Kidney (tissue), 14 donors: ENCODE measurements around the gene AOPEP. TPM values are rescaled to one million over a fixed set of nuclear protein-coding genes. Genes with fewer than 3 reads are reported as not detected.

Experiments
- DNase-seq, 5 donors: peaks; one replicate each; pipeline ENCODE4 v3.0.0-alpha.2; 2013 to 2020
- FAIRE-seq: peaks from 2 replicates; lab custom pipeline; 2012; peaks lifted over from hg19 to GRCh38; lab: Jason Lieb, UNC
- H3K27ac ChIP-seq, 2 donors: one replicate each; pipeline ENCODE4 v1.7.0; 2013; ENCODE audit warnings: low read depth in 2 of 2, low read length in 2 of 2, inconsistent platforms in 1 of 2
- H3K27me3 ChIP-seq: one replicate; pipeline ENCODE4 v1.7.1; 2013; ENCODE audit warnings: low read length, inconsistent platforms; ENCODE audit not compliant: control insufficient read depth, insufficient read depth
- H3K36me3 ChIP-seq, 3 donors: one replicate each; pipeline versions ENCODE4 v1.7.0 to v1.7.1; 2013; ENCODE audit warnings: low read length in 3 of 3, control low read depth in 1 of 3, inconsistent platforms in 1 of 3; ENCODE audit not compliant: insufficient read depth in 3 of 3, control insufficient read depth in 2 of 3
- H3K4me1 ChIP-seq, 3 donors: one replicate each; pipeline versions ENCODE4 v1.7.0 to v1.7.1; 2013; ENCODE audit warnings: low read length in 3 of 3, inconsistent platforms in 1 of 3, low read depth in 1 of 3; ENCODE audit not compliant: control insufficient read depth in 2 of 3, insufficient read depth in 2 of 3
- H3K4me3 ChIP-seq, 3 donors: one replicate each; pipeline versions ENCODE4 v1.7.0 to v1.8.1; 2013; ENCODE audit warnings: low read length in 3 of 3, control low read depth in 1 of 3, inconsistent platforms in 1 of 3
- H3K9ac ChIP-seq, 3 donors: one replicate each; pipeline versions ENCODE4 v1.7.0 to v1.7.1; 2013; ENCODE audit warnings: low read length in 3 of 3, control low read depth in 1 of 3, inconsistent platforms in 1 of 3
- H3K9me3 ChIP-seq, 3 donors: one replicate each; pipeline versions ENCODE4 v1.7.0 to v1.7.1; 2013; ENCODE audit warnings: low read length in 3 of 3, control low read depth in 1 of 3, inconsistent platforms in 1 of 3; ENCODE audit not compliant: control insufficient read depth in 2 of 3, insufficient read depth in 1 of 3
- intact Hi-C: fragments of 100-400 bp; cut with DNase I; formaldehyde crosslinking; loops from one replicate; pipeline ENCODE4 v1.11.1; 2022
- polyA plus RNA-seq: library from polyadenylated mRNA; stranded (reverse); fragments of 350-450 nt; fragmentation: Illumina TruSeq; extraction: RNeasy Lipid Tissue Mini Kit (QIAGEN cat#74804); gene quantifications from one replicate; pipeline ENCODE4 v1.2.3, GENCODE V29; 2014; ENCODE audit warnings: low read depth, low replicate concordance; ENCODE audit not compliant: insufficient read depth
- total RNA-seq: library from RNA; stranded (reverse); fragmentation: NEBNext Ultra II Directional; extraction: Animal tissue kit (Norgen Biotek cat#: 25700); gene quantifications from one replicate; pipeline ENCODE4 v1.2.1, GENCODE V29; 2021
- TF ChIP-seq, protein P1 (sequence below): IDR thresholded peaks from 3 replicates; pipeline ENCODE4 v1.5.1; 2012; ENCODE audit warnings: mild to moderate bottlenecking, moderate library complexity, borderline replicate concordance; ENCODE audit not compliant: insufficient read depth; ENCODE audit errors: extremely low read depth
- donor health status: control.
- donor health status: control.
- donor health status: control.
- donor health status: control.
- donor health status: control.
- donor health status: DM: yes; HTN: yes; CAD: no.
- donor health status: Normal renal cell carcinoma (clear cell type).

AOPEP gene
- total and polyA plus RNA-seq, 2 donors from 2014 or later = 52.2 to 119 TPM

DNA sequence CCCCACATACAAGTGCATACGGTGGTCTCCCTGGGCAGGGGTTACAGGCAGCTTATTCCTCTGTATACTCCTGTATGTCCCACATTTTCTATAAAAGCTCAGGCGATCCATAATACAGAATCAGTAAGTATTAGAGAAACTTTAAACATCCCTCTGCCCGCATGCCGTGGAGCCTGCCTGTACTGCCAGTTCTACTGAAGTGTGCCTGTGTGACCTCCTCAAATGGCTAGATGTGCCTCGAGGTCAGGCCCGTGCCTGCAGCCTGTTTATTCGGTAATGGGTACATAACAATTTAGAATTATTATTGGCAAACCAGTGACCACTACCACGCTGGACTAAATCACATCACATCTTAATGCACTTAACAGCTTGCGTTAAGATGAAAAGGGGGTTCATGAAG lies 400.2 kb downstream of the AOPEP start:
- FAIRE-seq = no peak
- Histone ChIP-seq H3K9me3 (no peaks in the 10 kb centered on the region), H3K27me3 (no peaks in the 10 kb centered on the region), H3K27ac (no peak overlapping the region), H3K9ac (peak overlapping the region in 1 of 3 donors; percentile 67), H3K36me3 (peaks cover 0 to 7% (median 0%) of the 10 kb centered on the region in 3 donors), H3K4me3 (no peak overlapping the region), H3K4me1 (peaks cover 0 to 9% (median 8%) of the 10 kb centered on the region in 3 donors)
- TF ChIP-seq, protein P1, sequence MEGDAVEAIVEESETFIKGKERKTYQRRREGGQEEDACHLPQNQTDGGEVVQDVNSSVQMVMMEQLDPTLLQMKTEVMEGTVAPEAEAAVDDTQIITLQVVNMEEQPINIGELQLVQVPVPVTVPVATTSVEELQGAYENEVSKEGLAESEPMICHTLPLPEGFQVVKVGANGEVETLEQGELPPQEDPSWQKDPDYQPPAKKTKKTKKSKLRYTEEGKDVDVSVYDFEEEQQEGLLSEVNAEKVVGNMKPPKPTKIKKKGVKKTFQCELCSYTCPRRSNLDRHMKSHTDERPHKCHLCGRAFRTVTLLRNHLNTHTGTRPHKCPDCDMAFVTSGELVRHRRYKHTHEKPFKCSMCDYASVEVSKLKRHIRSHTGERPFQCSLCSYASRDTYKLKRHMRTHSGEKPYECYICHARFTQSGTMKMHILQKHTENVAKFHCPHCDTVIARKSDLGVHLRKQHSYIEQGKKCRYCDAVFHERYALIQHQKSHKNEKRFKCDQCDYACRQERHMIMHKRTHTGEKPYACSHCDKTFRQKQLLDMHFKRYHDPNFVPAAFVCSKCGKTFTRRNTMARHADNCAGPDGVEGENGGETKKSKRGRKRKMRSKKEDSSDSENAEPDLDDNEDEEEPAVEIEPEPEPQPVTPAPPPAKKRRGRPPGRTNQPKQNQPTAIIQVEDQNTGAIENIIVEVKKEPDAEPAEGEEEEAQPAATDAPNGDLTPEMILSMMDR = no peak
- intact Hi-C loops = loop anchor here (10.0 kb wide), 1 partner anchor 342 kb away; no protein-coding TSS in a partner anchor
- DNase-seq = no peak

DNA sequence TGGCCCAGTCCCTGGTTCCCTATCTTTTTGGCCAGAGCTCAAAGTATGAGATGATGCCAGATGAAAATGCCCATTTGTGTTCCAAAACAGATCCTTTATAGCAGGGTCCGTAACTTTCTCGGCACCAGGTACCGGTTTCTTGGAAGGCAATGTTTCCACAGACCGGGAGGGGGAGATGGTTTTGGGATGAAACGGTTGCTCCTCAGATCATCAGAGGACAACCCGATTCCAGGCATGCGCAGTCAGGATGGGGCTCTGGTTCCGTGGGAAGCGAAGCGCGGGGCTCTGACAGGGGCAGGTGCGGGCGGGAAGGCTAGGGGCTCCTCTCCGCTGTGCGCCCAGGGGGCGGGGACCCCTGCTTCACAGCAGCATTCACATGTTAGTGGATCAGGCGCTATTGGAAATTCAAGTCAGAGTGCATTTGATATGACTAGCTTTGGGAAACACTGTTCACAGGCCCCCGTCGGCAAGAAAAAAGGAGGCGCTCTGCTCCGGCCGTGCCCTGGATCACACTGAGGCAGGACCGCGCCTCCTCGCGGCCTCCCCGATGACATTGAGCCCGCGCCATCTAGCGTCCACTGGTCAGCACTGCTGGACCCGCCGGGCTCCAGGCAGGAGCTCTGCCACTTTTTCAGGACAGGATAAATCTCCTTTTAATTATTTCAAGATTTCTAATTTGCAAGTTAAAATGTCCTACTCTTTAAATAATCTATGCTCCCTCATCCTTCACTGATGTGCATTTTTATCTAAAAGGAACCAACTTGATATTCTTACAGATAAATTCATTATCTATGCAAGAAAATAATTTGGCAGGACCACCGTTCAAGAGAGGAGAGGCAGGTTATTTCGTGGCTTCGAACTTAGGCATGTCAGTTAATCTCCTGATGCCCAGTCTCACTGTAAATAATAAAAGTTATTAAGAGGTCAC lies 401.0 kb downstream of the AOPEP start:
- Histone ChIP-seq H3K36me3 (peaks cover 0 to 2% (median 0%) of the 10 kb centered on the region in 3 donors), H3K9me3 (no peaks in the 10 kb centered on the region), H3K4me3 (peak overlapping the region; percentile 9 to 53 (median 22)), H3K27ac (no peak overlapping the region), H3K4me1 (peaks cover 0 to 9% (median 8%) of the 10 kb centered on the region in 3 donors), H3K9ac (peak overlapping the region in 2 of 3 donors; percentile 16 to 67), H3K27me3 (no peaks in the 10 kb centered on the region)
- TF ChIP-seq, protein P1 = peak; percentile 98
- DNase-seq (peak; percentile 88 to 95 (median 90)), FAIRE-seq (no peak)
- intact Hi-C loops = loop anchor here (10.0 kb wide), 1 partner anchor 343 kb away; no protein-coding TSS in a partner anchor

DNA sequence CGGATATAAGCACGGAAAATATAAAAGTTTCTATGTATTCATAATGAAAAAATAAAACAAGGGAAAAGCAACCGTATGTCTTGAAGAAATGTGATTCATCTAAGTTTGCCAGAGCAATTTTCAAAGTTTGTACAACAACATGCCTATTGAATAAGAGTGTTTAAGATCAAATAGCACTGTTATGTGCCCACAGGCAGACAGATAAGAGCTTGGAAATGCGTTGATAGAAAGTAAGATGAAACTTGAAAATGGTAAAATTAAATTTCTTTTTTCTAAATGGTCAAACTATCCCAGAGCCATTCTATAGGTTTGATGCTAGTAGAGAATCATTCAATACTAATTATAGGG lies 401.7 kb downstream of the AOPEP start:
- FAIRE-seq (no peak), DNase-seq (no peak)
- H3K27ac ChIP-seq = no peak overlapping the region
- H3K4me1 ChIP-seq = peaks cover 0 to 10% (median 9%) of the 10 kb centered on the region in 3 donors
- H3K4me3 ChIP-seq = no peak overlapping the region
- TF ChIP-seq, protein P1 = no peak
- no peaks in the 10 kb centered on the region for H3K36me3 ChIP-seq
- H3K9ac ChIP-seq = no peak overlapping the region
- H3K27me3 ChIP-seq = no peaks in the 10 kb centered on the region
- H3K9me3 ChIP-seq = no peaks in the 10 kb centered on the region
- intact Hi-C loops = loop anchor here (10.0 kb wide), 1 partner anchor 343 kb away; no protein-coding TSS in a partner anchor
